Measurements from ENCODE around the gene NFE2L1.
"Not testable (repeated sequence)": the region's sequence is repeated elsewhere in the genome, so short reads cannot be mapped to it uniquely, and the experiment has no call there.

Gene NFE2L1

GRCh38 chr17:48024149-48025039, 23.8 kb upstream of the NFE2L1 start:
- DNase-seq: peak; percentile 53

GRCh38 chr17:48025040-48025903, 22.9 kb upstream of the NFE2L1 start:
- peak; percentile 98 for DNase-seq

- no peak for DNase-seq
Measured at GRCh38 chr17:48025904-48026501, 22.2 kb upstream of the NFE2L1 start.

GRCh38 chr17:48026502-48027321, 21.4 kb upstream of the NFE2L1 start:
- DNase-seq: peak; percentile 77

GRCh38 chr17:48027322-48027981, 20.7 kb upstream of the NFE2L1 start:
- DNase-seq: no peak

GRCh38 chr17:48028736-48029135, 19.4 kb upstream of the NFE2L1 start:
- DNase-seq: no peak

- DNase-seq: no peak
Measured at GRCh38 chr17:48030531-48030930, 17.6 kb upstream of the NFE2L1 start.

- no peak for DNase-seq
Measured at GRCh38 chr17:48031966-48032365, 16.2 kb upstream of the NFE2L1 start.

- not testable (repeated sequence) for DNase-seq
Measured at GRCh38 chr17:48034734-48035133, 13.4 kb upstream of the NFE2L1 start.

GRCh38 chr17:48036693-48037035, 11.5 kb upstream of the NFE2L1 start:
- no peak for DNase-seq

GRCh38 chr17:48037036-48037837, 10.9 kb upstream of the NFE2L1 start, which contains the start of gene COPZ2:
COPZ2 (minus strand) TSS chr17:48037797; CDS start chr17:48037777, 20 bp downstream.
- DNase-seq: peak; percentile 69

- DNase-seq: no peak
Measured at GRCh38 chr17:48037838-48038323, 10.3 kb upstream of the NFE2L1 start.

GRCh38 chr17:48038687-48039086, 9.5 kb upstream of the NFE2L1 start:
- no peak for DNase-seq

GRCh38 chr17:48043176-48043575, 5.0 kb upstream of the NFE2L1 start:
- no peak for DNase-seq

GRCh38 chr17:48044851-48045250, 3.3 kb upstream of the NFE2L1 start:
- no peak for DNase-seq

GRCh38 chr17:48045316-48046001, 2.7 kb upstream of the NFE2L1 start:
- no peak for DNase-seq

- no peak for DNase-seq
Measured at GRCh38 chr17:48046296-48046695, 1.9 kb upstream of the NFE2L1 start.

GRCh38 chr17:48047113-48047740, 932 bp upstream of the NFE2L1 start:
- DNase-seq: no peak

- peak; percentile 38 for DNase-seq
Measured at GRCh38 chr17:48048384-48049126, 396 bp downstream of the NFE2L1 start.

All from CD4-positive, alpha-beta T cell treated with Interleukin-12 subunit alpha and Interleukin-12 subunit beta, for 1 hour (primary cell).